ENCODE results near the gene BOLA3. TPM values are rescaled to one million over a fixed set of nuclear protein-coding genes. Genes with fewer than 3 reads are reported as not detected.
A peak's percentile ranks its signal among the peaks of the same experiment; 100 is the strongest.

Gene BOLA3
- total and polyA plus RNA-seq, 2 donors (not counting 1 experiment from before 2014, with no cell fraction given): 6.5 to 8.5 TPM

- no CpG with 5 or more reads among the region's 2 CpGs for WGBS (ENCODE audit: insufficient coverage)
- H3K4me1 ChIP-seq (ENCODE audit: control insufficient read depth in 2 of 2, insufficient read depth in 2 of 2, low read length in 2 of 2): peaks cover 13% of the 10 kb centered on the region in 2 donors
- intact Hi-C loops (cut with micrococcal nuclease): loop anchor here (5.0 kb wide), 1 partner anchor 39 kb away; no protein-coding TSS in a partner anchor
- no peak overlapping the region for H3K4me2 ChIP-seq (replicated peaks; ENCODE audit: low read depth, low read length, poor library complexity, severe bottlenecking)
- Mint-ChIP-seq H3K27ac (peak overlapping the region; percentile 1), H3K4me1 (peaks cover 20% of the 10 kb centered on the region), H3K27me3 (no peaks in the 10 kb centered on the region), H3K4me3 (no peak overlapping the region), H3K9me3 (ENCODE audit: insufficient read depth) (peaks cover 2% of the 10 kb centered on the region)
- DNase-seq (no peak), ATAC-seq (ENCODE audit: low read depth) (no peak)
- H3K4me3 ChIP-seq (ENCODE audit: control extremely low read depth in 1 of 5, extremely low read depth in 1 of 5, insufficient read depth in 1 of 5, low read depth in 2 of 5, low read length in 4 of 5): no peak overlapping the region
- TF ChIP-seq EZH2 (IDR thresholded peaks at IDR 0.05; ENCODE audit: borderline replicate concordance, insufficient read depth, low read depth, low read length, poor library complexity, severe bottlenecking): no peak
- TF ChIP-seq, protein P1, sequence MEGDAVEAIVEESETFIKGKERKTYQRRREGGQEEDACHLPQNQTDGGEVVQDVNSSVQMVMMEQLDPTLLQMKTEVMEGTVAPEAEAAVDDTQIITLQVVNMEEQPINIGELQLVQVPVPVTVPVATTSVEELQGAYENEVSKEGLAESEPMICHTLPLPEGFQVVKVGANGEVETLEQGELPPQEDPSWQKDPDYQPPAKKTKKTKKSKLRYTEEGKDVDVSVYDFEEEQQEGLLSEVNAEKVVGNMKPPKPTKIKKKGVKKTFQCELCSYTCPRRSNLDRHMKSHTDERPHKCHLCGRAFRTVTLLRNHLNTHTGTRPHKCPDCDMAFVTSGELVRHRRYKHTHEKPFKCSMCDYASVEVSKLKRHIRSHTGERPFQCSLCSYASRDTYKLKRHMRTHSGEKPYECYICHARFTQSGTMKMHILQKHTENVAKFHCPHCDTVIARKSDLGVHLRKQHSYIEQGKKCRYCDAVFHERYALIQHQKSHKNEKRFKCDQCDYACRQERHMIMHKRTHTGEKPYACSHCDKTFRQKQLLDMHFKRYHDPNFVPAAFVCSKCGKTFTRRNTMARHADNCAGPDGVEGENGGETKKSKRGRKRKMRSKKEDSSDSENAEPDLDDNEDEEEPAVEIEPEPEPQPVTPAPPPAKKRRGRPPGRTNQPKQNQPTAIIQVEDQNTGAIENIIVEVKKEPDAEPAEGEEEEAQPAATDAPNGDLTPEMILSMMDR (IDR thresholded peaks at IDR 0.05): no peak
- H3K27ac ChIP-seq (ENCODE audit: low read length in 2 of 2): no peak overlapping the region
- H3K9me3 ChIP-seq (ENCODE audit: control extremely low read depth in 1 of 3, control insufficient read depth in 2 of 3, insufficient read depth in 1 of 3, low read length in 2 of 3): peaks cover 0 to 3% (median 3%) of the 10 kb centered on the region in 3 donors
- peaks cover 95% of the 10 kb centered on the region for H3K79me2 ChIP-seq (ENCODE audit: control insufficient read depth, insufficient read depth, low read length)
- CTCF ChIA-PET: interaction anchor here (1.7 to 2.0 kb wide), 2 partner anchors 10 to 30 kb away, joined by 6 to 7 read pairs; partner anchors contain the start of genes MOB1A and MTHFD2
- H2AFZ ChIP-seq (ENCODE audit: insufficient read depth, low read depth, low read length, poor library complexity, severe bottlenecking): no peak overlapping the region
- no peaks in the 10 kb centered on the region for H3K27me3 ChIP-seq (replicated peaks in 1 of 4; ENCODE audit: control extremely low read depth in 1 of 4, control insufficient read depth in 3 of 4, insufficient read depth in 4 of 4, low read length in 3 of 4)
- no peak overlapping the region for H3K9ac ChIP-seq (ENCODE audit: low read length)
- POLR2A ChIA-PET: no interaction called here
- peaks cover 16 to 78% of the 10 kb centered on the region in 2 experiments for H3K36me3 ChIP-seq (replicated peaks in 1 of 2; ENCODE audit: control extremely low read depth in 1 of 2, control insufficient read depth in 1 of 2, extremely low read depth in 1 of 2, insufficient read depth in 2 of 2, low read length in 1 of 2)
- H4K20me1 ChIP-seq (ENCODE audit: control insufficient read depth, insufficient read depth, low read length, poor library complexity, severe bottlenecking): peaks cover 76% of the 10 kb centered on the region
These were observed 21.0 kb upstream of the BOLA3 start for GRCh38 chr2:74168739-74169138.

GRCh38 chr2:74164761-74165160, 17.0 kb upstream of the BOLA3 start:
- H3K4me1 Mint-ChIP-seq: peaks cover 9% of the 10 kb centered on the region
- peaks cover 0 to 3% (median 3%) of the 10 kb centered on the region in 3 donors for H3K9me3 ChIP-seq (ENCODE audit: control extremely low read depth in 1 of 3, control insufficient read depth in 2 of 3, insufficient read depth in 1 of 3, low read length in 2 of 3)
- H3K27me3 Mint-ChIP-seq: no peaks in the 10 kb centered on the region
- peaks cover 2% of the 10 kb centered on the region for H3K9me3 Mint-ChIP-seq (ENCODE audit: insufficient read depth)
- CTCF ChIA-PET: no interaction called here
- no peak overlapping the region for H3K4me2 ChIP-seq (replicated peaks; ENCODE audit: low read depth, low read length, poor library complexity, severe bottlenecking)
- intact Hi-C loops (cut with micrococcal nuclease): loop anchor here (5.0 kb wide), 1 partner anchor 43 kb away; no protein-coding TSS in a partner anchor
- no peak overlapping the region for H3K4me3 Mint-ChIP-seq
- H2AFZ ChIP-seq (ENCODE audit: insufficient read depth, low read depth, low read length, poor library complexity, severe bottlenecking): no peak overlapping the region
- POLR2A ChIA-PET: interaction anchor here (1.8 kb wide), 1 partner anchor 34 kb away, joined by 8 read pairs; the partner anchor contains the start of gene MTHFD2
- peaks cover 75% of the 10 kb centered on the region for H4K20me1 ChIP-seq (ENCODE audit: control insufficient read depth, insufficient read depth, low read length, poor library complexity, severe bottlenecking)
- no peaks in the 10 kb centered on the region for H3K27me3 ChIP-seq (replicated peaks in 1 of 4; ENCODE audit: control extremely low read depth in 1 of 4, control insufficient read depth in 3 of 4, insufficient read depth in 4 of 4, low read length in 3 of 4)
- no peak for DNase-seq
- H3K79me2 ChIP-seq (ENCODE audit: control insufficient read depth, insufficient read depth, low read length): peaks cover 95% of the 10 kb centered on the region
- no CpG with 5 or more reads among the region's 1 CpG for WGBS (ENCODE audit: insufficient coverage)
- peaks cover 14 to 88% of the 10 kb centered on the region in 2 experiments for H3K36me3 ChIP-seq (replicated peaks in 1 of 2; ENCODE audit: control extremely low read depth in 1 of 2, control insufficient read depth in 1 of 2, extremely low read depth in 1 of 2, insufficient read depth in 2 of 2, low read length in 1 of 2)
- peak overlapping the region; percentile 56 for H3K27ac Mint-ChIP-seq
- no peak overlapping the region for H3K27ac ChIP-seq (ENCODE audit: low read length in 2 of 2)
- no peak overlapping the region for H3K9ac ChIP-seq (ENCODE audit: low read length)
- no peaks in the 10 kb centered on the region for H3K4me1 ChIP-seq (ENCODE audit: control insufficient read depth in 2 of 2, insufficient read depth in 2 of 2, low read length in 2 of 2)
- ATAC-seq (ENCODE audit: low read depth): no peak
- no peak overlapping the region for H3K4me3 ChIP-seq (ENCODE audit: control extremely low read depth in 1 of 5, extremely low read depth in 1 of 5, insufficient read depth in 1 of 5, low read depth in 2 of 5, low read length in 4 of 5)
- TF ChIP-seq, protein P1 (IDR thresholded peaks at IDR 0.05): no peak
- no peak for TF ChIP-seq EZH2 (IDR thresholded peaks at IDR 0.05; ENCODE audit: borderline replicate concordance, insufficient read depth, low read depth, low read length, poor library complexity, severe bottlenecking)
